GM19463 (cell line): ENCODE results near the gene NPHP1.
"Not testable (repeated sequence)": the region's sequence is repeated elsewhere in the genome, so short reads cannot be mapped to it uniquely, and the experiment has no call there.

Experiments used
- ATAC-seq: cut with Tn5 transposase; IDR thresholded peaks from one replicate; pipeline ENCODE4 v1.9.1; 2021; ENCODE audit warnings: mild to moderate bottlenecking, moderate library complexity; ENCODE audit not compliant: unreplicated experiment

NPHP1 gene

GRCh38 chr2:110131166-110131565 is 73.6 kb downstream of the NPHP1 start:
- ATAC-seq: no peak

GRCh38 chr2:110130757-110131156 is 74.1 kb downstream of the NPHP1 start:
- ATAC-seq: no peak

- ATAC-seq: no peak
Observed at GRCh38 chr2:110126906-110127305, 77.9 kb downstream of the NPHP1 start.

- ATAC-seq: no peak
Observed at GRCh38 chr2:110126086-110126773, 78.6 kb downstream of the NPHP1 start.

GRCh38 chr2:110124939-110125691 is 79.7 kb downstream of the NPHP1 start:
- no peak for ATAC-seq

GRCh38 chr2:110124038-110124825 is 80.6 kb downstream of the NPHP1 start:
- no peak for ATAC-seq

GRCh38 chr2:110121592-110121991 is 83.2 kb downstream of the NPHP1 start:
- ATAC-seq: no peak

GRCh38 chr2:110121052-110121334 is 83.8 kb downstream of the NPHP1 start:
- ATAC-seq: no peak

GRCh38 chr2:110120171-110121051 is 84.4 kb downstream of the NPHP1 start:
- ATAC-seq: no peak

GRCh38 chr2:110116033-110116710 is 88.6 kb downstream of the NPHP1 start:
- no peak for ATAC-seq

- no peak for ATAC-seq
Observed at GRCh38 chr2:110115291-110116032, 89.4 kb downstream of the NPHP1 start, which contains the start of gene MALL. Gene MALL, minus strand, starts transcription at chr2:110115822. Its CDS starts 30 bp downstream, at chr2:110115792.

- ATAC-seq: no peak
Observed at GRCh38 chr2:110114831-110115255, 90.0 kb downstream of the NPHP1 start.

- no peak for ATAC-seq
Observed at GRCh38 chr2:110113961-110114591, 90.7 kb downstream of the NPHP1 start.

GRCh38 chr2:110108291-110108690 is 96.5 kb downstream of the NPHP1 start:
- ATAC-seq: not testable (repeated sequence)

- no peak for ATAC-seq
Observed at GRCh38 chr2:110107092-110108079, 97.4 kb downstream of the NPHP1 start.

- no peak for ATAC-seq
Observed at GRCh38 chr2:110106642-110107041, 98.2 kb downstream of the NPHP1 start.

GRCh38 chr2:110105608-110106467 is 99.0 kb downstream of the NPHP1 start:
- ATAC-seq: no peak
